ENCODE measurements around the gene SHISA4. TPM values are rescaled to one million over a fixed set of nuclear protein-coding genes. Genes with fewer than 3 reads are reported as not detected.
A peak's percentile ranks its signal among the peaks of the same experiment; 100 is the strongest.

SHISA4 gene
- total RNA-seq, 1 donor from 2014 or later, result 7.8 TPM

- ATAC-seq, result no peak
- H3K27ac ChIP-seq, result no peak overlapping the region
- DNase-seq, result no peak
- H3K27me3 ChIP-seq (ENCODE audit: low read depth), result peaks cover 11% of the 10 kb centered on the region
- H3K4me3 ChIP-seq, result peak overlapping the region; percentile 21
- H3K4me1 ChIP-seq, result peaks cover 32% of the 10 kb centered on the region
- no peaks in the 10 kb centered on the region for H3K36me3 ChIP-seq
- H3K9me3 ChIP-seq, result no peaks in the 10 kb centered on the region
- intact Hi-C loops (cut with DNase I), result no loop called here
- no peak for TF ChIP-seq CTCF (IDR thresholded peaks at IDR 0.05)
Observed at GRCh38 chr1:201941420-201942128, 52.9 kb downstream of the SHISA4 start.

- no peaks in the 10 kb centered on the region for H3K36me3 ChIP-seq
- no peak for TF ChIP-seq CTCF (IDR thresholded peaks at IDR 0.05)
- no peak for ATAC-seq
- DNase-seq, result no peak
- H3K27ac ChIP-seq, result no peak overlapping the region
- H3K4me3 ChIP-seq, result peak overlapping the region; percentile 21
- intact Hi-C loops (cut with DNase I), result no loop called here
- H3K4me1 ChIP-seq, result peaks cover 35% of the 10 kb centered on the region
- H3K9me3 ChIP-seq, result no peaks in the 10 kb centered on the region
- H3K27me3 ChIP-seq (ENCODE audit: low read depth), result peaks cover 14% of the 10 kb centered on the region
Observed at GRCh38 chr1:201942129-201942495, 53.4 kb downstream of the SHISA4 start.

Small RNA genes within 50 kb of the gene (microRNA-seq; reads per million reads assigned to microRNA genes)
- gene MIR6739 (ENCODE audit: borderline number of aligned reads), result not detected

Other genes with a start within 250 kb of the SHISA4 start
- gene IPO9, start 59.7 kb upstream of the SHISA4 start, total RNA-seq, result 34.1 TPM
- gene LMOD1, start 57.6 kb downstream of the SHISA4 start, total RNA-seq, result 24.2 TPM
- 28.5 TPM for gene TIMM17A, start 66.6 kb downstream of the SHISA4 start, total RNA-seq
- 73.8 TPM for gene RNPEP, start 93.8 kb downstream of the SHISA4 start, total RNA-seq
- 74.1 TPM for gene ELF3, start 121.7 kb downstream of the SHISA4 start, total RNA-seq
- 0.06 TPM for gene GPR37L1, start 234.0 kb downstream of the SHISA4 start, total RNA-seq

All from lower lobe of right lung (tissue), 2 donors.